NT2/D1 (cell line): ENCODE data around the gene C5orf46.

Experiments used
- SUZ12 ChIP-seq: IDR thresholded peaks from 2 replicates; pipeline ENCODE4 v1.6.1; 2011; ENCODE audit not compliant: insufficient read length, insufficient read depth; ENCODE audit errors: extremely low read depth
- YY1 ChIP-seq: IDR thresholded peaks from 2 replicates; pipeline ENCODE4 v1.6.1; 2011; ENCODE audit not compliant: insufficient read length, insufficient read depth
- ZNF274 ChIP-seq: IDR thresholded peaks from 2 replicates; pipeline ENCODE4 v1.6.1; 2011; ENCODE audit warnings: mild to moderate bottlenecking, low read depth, low read length

GRCh38 chr5:147911427-147911826 is 5.1 kb upstream of the C5orf46 start:
- no peak for TF ChIP-seq ZNF274
- TF ChIP-seq YY1, result no peak
- TF ChIP-seq SUZ12, result no peak
